Endometrium (tissue), 2 donors: ENCODE data around the gene SPATA25.
"Not testable (repeated sequence)": the region's sequence is repeated elsewhere in the genome, so short reads cannot be mapped to it uniquely, and the experiment has no call there.

Experiments
- FAIRE-seq: peaks from 2 replicates; lab custom pipeline; 2012; peaks lifted over from hg19 to GRCh38; lab: Jason Lieb, UNC
- donor health status: control.
- donor health status: control.

Gene SPATA25

GRCh38 chr20:45913116-45913515 is 25.7 kb upstream of the SPATA25 start:
- FAIRE-seq, result no peak

- no peak for FAIRE-seq
Measured at GRCh38 chr20:45912344-45912682, 24.9 kb upstream of the SPATA25 start.

DNA sequence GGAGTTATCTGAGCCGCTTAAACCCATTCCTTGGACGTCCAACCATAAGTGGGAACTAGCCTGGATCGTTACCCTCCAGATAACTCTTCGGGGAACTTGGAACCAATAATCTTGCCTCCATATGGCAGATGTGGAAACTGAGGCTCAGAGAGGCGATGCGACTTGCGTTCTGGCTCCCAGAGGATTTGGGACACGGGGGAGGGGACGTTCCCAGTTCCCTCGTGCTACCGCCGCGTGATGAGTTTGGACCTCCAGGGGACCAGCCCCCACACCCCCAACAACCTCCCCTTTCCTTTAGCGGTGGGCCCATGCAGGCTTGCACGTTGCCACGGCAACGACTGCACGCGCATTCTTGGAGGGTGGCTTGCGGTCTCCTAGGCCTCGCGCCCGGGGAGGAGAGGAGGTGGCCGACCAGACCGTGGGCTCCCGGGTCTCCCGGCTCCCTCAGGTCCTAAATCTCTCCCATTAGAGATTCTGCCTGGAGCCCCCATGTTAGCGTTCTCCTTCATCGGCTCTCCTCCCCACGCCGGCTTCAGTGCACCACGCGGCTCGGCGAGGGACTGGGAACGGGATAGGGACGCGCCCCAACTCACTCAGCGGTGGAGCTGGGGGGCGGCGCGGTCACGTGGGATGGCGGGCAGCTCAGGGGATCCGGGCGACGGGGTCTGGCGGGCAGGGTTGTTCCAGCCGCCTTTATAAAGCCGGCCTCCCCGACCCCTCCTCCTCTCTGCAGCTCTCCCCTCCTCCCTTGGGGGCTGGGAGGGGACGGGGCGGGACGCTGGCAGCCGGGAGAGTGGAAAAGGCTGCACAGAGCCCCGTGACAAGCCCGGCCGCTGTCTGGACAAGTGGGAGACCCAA is 24.3 kb upstream of the SPATA25 start, which contains the start of gene PLTP:
PLTP (minus strand) TSS at position 670 of the 858 bp plus-strand sequence. CDS start 703 bp downstream, outside the sequence.
- FAIRE-seq, result no peak

GRCh38 chr20:45910670-45911485 is 23.5 kb upstream of the SPATA25 start:
- FAIRE-seq, result peak; percentile 72

DNA sequence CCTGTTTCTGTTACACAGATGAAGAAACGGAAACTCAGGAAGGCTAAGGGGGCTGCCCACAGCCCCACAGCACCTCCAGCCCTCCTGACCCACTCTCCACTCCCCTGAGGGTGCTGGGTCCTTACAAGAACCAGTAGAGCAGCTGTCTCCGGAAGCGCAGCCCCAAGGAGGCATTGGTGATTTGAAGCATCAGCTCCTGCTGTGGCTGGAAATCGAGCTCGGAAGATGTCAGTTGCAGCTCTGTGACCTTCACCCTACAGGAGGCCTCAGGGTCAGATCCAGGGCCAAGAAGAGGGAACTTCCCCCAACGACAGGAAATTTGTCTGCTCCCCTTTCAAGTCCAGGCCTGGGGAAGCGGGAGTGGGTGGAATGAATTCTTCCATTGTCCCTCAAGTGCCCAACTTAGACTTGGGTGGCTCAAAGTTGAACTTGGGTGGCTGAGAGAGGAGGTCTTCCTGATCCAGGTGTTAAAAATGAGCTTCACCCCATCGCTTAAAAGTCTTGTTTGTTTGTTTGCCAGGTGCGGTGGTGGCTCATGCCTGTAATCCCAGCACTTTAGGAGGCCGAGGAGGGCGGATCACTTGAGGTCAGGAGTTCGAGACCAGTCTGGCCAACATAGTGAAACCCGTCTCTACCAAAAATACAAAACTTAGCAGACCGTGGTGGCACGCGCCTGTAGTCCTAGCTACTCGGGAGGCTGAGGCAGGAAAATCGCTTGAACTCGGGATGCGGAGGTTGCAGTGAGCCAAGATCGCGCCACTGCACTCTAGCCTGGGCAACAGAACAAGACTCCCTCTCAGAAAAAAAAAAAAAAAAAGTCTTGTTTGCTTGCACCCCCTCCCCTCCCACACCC is 22.6 kb upstream of the SPATA25 start:
- no peak for FAIRE-seq

DNA sequence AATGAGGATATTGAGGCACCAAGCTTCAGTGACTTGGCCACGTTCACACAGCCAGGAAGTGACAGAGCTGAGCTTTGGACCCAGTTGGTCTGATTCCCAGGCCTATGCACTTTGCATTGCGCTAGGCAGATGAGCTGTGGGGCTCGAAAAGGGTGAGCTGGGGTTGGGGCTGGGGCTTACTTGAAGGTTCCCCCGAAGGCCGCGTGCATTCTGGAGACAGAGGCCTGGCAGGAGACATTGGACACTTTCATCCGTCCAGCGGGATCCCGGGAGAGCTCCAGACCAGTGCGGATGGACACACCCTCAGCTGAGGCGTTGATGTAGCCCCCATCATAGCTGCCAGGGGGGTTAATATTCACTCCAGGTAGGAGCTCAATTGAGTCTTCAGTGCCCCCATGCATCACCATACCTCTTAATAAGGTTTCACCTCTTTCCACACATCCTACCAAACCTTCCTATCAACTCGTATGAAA is 21.9 kb upstream of the SPATA25 start:
- FAIRE-seq, result no peak

DNA sequence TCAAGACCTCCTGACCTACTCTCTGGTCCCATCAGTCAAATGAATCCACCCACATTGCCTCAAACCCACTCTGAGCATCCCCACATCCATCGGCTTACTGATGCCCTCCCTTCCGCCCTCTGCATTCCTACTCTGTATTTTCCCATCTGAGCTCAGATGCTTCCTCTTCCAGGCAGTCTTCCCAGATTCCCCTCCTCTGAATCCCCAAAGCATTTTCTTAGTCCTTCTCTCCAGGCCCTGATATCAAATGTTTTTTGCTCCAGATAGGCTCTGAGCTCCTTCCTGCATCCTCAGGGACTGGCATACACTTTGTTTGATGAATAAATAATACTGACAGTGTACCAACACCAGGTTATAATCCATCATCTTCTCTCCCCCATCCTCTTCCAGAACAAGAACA is 20.7 kb upstream of the SPATA25 start:
- FAIRE-seq, result no peak

- FAIRE-seq, result no peak
Measured at GRCh38 chr20:45907219-45907948, 20.0 kb upstream of the SPATA25 start.

DNA sequence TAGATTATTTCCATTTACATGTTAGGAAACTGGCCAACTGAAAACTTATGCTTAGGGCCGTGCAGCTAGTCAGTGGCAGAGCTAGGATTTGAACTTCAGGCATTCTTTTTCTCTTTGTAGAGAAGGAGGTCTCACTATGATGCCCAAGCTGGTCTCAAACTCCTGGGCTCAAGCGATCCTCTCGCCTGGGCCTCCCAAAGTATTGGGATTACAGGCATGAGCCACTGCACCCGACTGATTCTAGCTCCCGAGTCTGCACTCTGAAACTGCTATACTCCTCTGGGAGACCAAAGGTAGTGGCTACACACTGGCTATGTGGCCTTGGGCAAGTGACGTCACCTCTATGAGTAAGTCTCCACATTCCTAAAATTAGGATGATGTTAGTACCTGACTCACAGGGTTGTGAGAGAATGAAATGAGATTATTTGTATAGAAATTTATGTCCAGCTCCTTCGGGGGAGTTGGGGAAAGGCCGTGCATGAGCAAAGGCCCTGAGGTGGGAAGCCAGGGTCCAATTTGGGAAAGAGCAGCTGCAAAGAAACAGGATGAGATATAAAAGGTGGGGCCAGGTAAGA is 18.2 kb upstream of the SPATA25 start:
- FAIRE-seq, result no peak

DNA sequence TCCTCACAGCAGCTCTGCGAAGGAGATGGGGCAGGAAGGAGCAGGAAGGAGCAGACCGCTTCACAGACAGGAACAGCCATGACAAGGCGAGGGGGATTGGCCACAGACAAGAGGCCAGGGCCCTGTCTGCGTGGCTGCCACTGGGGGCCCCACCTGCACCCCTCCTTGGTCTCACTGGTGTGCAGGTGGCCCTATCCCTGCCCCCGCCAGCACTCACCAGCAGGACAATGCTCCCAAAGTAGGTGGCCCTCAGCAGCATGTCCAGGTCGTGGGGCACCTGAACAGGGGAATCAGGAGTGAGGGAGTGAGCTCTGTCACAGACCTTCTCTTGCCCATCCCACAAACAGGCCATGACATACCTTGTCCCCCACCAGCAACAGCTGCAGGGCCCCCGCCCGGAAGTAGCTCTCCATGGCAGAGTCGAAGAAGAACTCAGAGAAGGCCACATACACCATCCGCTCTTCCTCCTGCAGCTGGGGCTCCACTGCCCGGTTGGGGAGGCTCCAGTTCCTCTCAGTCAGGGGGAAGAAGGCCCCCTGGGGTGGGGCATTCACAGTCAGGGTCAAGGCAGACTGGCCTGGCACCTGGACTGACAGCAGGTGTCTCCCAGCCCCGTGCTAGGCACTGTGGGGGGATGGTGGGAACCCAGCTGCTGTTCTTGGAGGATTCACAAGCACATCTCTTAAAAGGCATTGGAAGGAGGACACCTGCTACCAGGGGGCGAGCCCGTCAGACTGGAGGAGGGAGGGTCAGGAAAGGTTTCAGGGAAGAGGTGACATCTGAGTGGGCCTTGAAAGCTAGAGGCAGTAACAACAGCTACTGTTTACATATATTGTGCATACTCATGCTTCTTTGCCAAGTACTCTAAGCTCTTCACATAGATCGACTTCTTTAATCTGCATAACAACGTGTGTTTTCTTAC is 17.4 kb upstream of the SPATA25 start:
- no peak for FAIRE-seq

GRCh38 chr20:45902199-45902701 is 14.8 kb upstream of the SPATA25 start:
- FAIRE-seq, result no peak

DNA sequence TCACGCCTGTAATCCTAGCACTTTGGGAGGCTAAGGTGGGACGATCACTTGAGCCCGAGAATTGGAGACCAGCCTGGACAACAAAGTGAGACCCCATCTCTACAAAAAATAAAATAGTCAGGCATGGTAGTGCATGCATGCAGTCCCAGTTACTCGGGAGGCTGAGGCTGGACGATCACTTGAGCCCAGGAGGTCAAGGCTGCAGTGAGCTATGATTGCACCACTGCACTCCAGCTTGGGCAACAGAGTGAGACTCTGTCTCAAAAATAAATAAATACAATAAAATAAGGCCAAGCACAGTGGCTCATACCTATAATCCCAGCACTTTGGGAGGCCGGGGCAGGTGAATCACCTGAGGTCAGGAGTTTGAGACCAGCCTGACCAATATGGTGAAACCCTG is 13.9 kb upstream of the SPATA25 start:
- FAIRE-seq, result not testable (repeated sequence)

- no peak for FAIRE-seq
Measured at GRCh38 chr20:45899046-45899835, 11.8 kb upstream of the SPATA25 start.

GRCh38 chr20:45898285-45898684 is 10.9 kb upstream of the SPATA25 start:
- no peak for FAIRE-seq

GRCh38 chr20:45897692-45898091 is 10.3 kb upstream of the SPATA25 start:
- no peak for FAIRE-seq

- FAIRE-seq, result no peak
Measured at GRCh38 chr20:45897289-45897688, 9.9 kb upstream of the SPATA25 start.

DNA sequence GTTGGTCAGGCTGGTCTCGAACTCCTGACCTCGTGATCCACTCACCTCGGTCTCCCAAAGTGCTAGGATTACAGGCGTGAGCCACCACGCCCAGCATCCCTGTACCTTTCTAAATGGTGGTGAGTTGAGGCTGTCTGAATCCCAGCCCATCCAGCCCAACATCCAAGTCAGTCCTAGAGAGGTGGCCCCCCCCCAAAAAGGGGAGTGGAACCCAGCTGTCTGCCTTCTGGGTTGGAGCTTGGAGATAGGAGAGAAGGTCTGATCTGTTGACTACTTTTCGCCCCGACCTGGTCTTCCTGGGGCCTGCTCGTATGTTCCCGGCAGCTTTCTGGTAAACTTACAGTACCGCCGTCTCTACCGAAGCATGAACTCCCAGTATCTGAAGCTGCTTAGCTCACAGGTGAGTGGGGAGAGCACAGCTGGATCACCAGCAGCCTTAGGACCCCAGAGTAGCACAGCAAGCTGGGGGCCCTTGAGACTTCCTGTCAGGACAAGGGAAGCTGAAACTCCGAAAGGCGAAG is 9.3 kb upstream of the SPATA25 start:
- FAIRE-seq, result no peak

GRCh38 chr20:45894797-45895196 is 7.4 kb upstream of the SPATA25 start:
- FAIRE-seq, result no peak

DNA sequence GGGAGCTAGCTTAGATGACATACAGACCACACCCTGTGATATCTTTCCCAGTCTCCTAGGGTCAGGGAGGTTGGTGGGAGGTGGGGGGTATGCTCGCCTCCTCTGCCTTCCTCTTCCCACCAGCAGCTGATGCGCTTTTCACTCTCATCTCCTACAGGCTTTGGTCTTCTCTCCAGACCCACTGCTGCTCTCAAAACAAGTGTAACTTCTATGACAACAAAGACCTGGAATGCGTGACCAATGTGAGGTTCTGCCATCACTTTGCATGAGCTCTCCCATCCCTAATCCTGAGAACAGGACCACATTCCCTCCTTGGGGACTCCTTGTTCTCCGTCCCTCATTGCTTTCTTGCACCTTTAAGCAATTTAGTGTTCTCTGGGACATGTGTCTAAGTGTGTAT is 6.4 kb upstream of the SPATA25 start:
- no peak for FAIRE-seq
